ENCODE results near the gene HDAC4. TPM values are rescaled to one million over a fixed set of nuclear protein-coding genes. Genes with fewer than 3 reads are reported as not detected.

Gene HDAC4
- total RNA-seq, 1 experiment from 2014 or later = 44.4 TPM

DNA sequence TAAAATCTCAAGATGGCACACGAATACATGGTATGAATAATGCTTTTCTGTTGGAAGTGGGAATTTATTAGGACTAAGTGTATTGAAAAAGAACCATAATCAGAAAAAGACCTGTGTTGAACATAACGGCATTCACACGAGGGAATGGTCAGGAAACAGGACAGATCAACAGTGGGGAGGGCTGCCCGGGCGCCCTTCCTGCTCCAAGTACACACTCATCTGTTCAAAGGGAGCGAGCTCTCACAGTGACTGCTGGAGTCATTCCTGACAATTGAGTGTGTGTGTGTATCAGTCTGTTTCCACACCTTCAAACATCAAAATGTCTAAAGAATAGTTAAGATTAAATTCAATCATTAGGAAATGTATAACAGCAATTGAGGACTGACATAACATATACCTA is 167.2 kb downstream of the HDAC4 start:
- no peak for ATAC-seq
- Mint-ChIP-seq H3K27me3 (ENCODE audit: low read depth) (no peaks in the 10 kb centered on the region), H3K27ac (no peak overlapping the region)

DNA sequence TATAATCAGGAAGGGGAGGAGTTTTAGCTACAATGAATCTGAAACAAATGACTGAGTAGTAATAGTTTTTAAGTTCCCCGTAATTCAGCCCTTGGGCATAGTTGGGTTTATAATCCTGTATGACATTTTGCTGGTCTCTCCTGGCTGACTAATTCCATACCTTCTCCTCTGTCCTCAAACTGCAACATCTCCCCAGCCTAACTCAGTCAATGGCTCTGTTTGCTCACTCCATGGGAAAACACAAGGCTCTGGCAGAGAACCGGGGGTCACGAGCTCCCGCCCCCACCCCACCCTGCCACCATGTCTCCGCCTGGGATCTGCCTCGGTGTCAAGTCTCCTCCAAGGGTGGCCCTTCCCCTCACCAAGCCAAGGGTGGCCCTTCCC is 168.6 kb downstream of the HDAC4 start:
- H3K9me3 Mint-ChIP-seq = no peaks in the 10 kb centered on the region
- H3K27ac Mint-ChIP-seq = no peak overlapping the region
- no peak for ATAC-seq
- CTCF ChIA-PET = no interaction called here
- H3K27me3 Mint-ChIP-seq (ENCODE audit: low read depth) = no peaks in the 10 kb centered on the region
- H3K36me3 Mint-ChIP-seq = no peaks in the 10 kb centered on the region
- POLR2A ChIA-PET = no interaction called here
- no peak for DNase-seq (ENCODE audit: low spot score)
- H3K4me3 Mint-ChIP-seq = no peak overlapping the region
- TF ChIP-seq ZNF232 (CRISPR knock-in tag; IDR thresholded peaks at IDR 0.05) = no peak
- TF ChIP-seq FOXP4 (CRISPR knock-in tag; IDR thresholded peaks at IDR 0.05) = no peak
- TF ChIP-seq, protein P1, sequence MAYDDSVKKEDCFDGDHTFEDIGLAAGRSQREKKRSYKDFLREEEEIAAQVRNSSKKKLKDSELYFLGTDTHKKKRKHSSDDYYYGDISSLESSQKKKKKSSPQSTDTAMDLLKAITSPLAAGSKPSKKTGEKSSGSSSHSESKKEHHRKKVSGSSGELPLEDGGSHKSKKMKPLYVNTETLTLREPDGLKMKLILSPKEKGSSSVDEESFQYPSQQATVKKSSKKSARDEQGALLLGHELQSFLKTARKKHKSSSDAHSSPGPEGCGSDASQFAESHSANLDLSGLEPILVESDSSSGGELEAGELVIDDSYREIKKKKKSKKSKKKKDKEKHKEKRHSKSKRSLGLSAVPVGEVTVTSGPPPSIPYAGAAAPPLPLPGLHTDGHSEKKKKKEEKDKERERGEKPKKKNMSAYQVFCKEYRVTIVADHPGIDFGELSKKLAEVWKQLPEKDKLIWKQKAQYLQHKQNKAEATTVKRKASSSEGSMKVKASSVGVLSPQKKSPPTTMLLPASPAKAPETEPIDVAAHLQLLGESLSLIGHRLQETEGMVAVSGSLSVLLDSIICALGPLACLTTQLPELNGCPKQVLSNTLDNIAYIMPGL (CRISPR knock-in tag; IDR thresholded peaks at IDR 0.05) = no peak
- no peak for TF ChIP-seq KAT7 (CRISPR knock-in tag; IDR thresholded peaks at IDR 0.05; ENCODE audit: borderline replicate concordance)
- TF ChIP-seq TEAD4 (CRISPR knock-in tag; IDR thresholded peaks at IDR 0.05) = no peak
- H3K4me1 Mint-ChIP-seq = peaks cover 15% of the 10 kb centered on the region

More for the DNA sequence above, 167.2 kb downstream of the HDAC4 start:
- no peak overlapping the region for H3K4me3 Mint-ChIP-seq
- ChIA-PET CTCF (no interaction called here), POLR2A (no interaction called here)
- no peak for DNase-seq (ENCODE audit: low spot score)
- no peak for TF ChIP-seq NFE2L1 (CRISPR knock-in tag; IDR thresholded peaks at IDR 0.05)
- TF ChIP-seq USF1 (CRISPR knock-in tag; IDR thresholded peaks at IDR 0.05) = no peak
- no peak for TF ChIP-seq CBFB (CRISPR knock-in tag; IDR thresholded peaks at IDR 0.05; ENCODE audit: low read depth)
- H3K9me3 Mint-ChIP-seq = no peaks in the 10 kb centered on the region
- no peaks in the 10 kb centered on the region for H3K36me3 Mint-ChIP-seq
- H3K4me1 Mint-ChIP-seq = peaks cover 7% of the 10 kb centered on the region

GRCh38 chr2:239231231-239232194 is 169.3 kb downstream of the HDAC4 start:
- no peak overlapping the region for H3K27ac Mint-ChIP-seq
- no peak for ATAC-seq
- H3K27me3 Mint-ChIP-seq (ENCODE audit: low read depth) = no peaks in the 10 kb centered on the region
- no peak overlapping the region for H3K4me3 Mint-ChIP-seq
- peaks cover 21% of the 10 kb centered on the region for H3K4me1 Mint-ChIP-seq
- H3K36me3 Mint-ChIP-seq = no peaks in the 10 kb centered on the region
- ChIA-PET POLR2A (no interaction called here), CTCF (no interaction called here)
- no peaks in the 10 kb centered on the region for H3K9me3 Mint-ChIP-seq
- no peak for TF ChIP-seq CBFB (CRISPR knock-in tag; IDR thresholded peaks at IDR 0.05; ENCODE audit: low read depth)
- no peak for DNase-seq (ENCODE audit: low spot score)

DNA sequence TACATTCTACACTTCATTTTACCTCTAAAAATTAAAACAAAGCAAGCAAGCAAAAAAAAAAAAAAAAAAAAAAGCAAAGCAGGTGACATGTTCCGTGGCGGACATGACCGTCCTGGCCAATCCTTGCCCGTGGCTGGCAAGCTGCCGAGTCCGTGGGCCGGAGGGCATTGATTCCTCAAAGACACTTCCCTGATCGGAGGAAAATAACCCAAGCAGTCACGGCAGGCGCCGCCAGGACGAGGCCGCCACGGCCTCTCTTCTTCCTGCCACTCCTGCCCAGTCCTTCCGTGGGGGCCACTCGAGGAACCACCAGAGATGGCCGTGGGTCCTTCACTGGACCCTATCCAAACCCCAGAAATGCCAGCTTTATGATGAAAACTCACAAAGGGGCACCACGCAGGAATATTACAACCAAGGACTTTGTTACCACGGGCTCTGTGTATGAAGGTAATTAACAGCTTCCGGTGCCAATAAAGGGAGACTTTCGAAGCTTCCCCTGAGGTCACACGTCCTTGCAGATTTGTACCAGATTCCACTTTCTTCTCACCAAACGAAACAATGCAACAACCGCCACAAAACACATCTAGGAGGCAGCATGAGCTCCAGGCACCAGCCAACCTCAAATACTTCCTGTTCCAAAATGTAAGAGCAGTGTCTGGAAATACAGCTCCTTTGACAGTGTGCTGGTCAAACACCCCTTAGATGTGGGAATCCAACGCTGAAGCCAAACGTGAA is 170.3 kb downstream of the HDAC4 start:
- no peaks in the 10 kb centered on the region for H3K36me3 Mint-ChIP-seq
- ChIA-PET POLR2A (interaction anchor here (0.7 kb wide), 1 partner anchor 1682 kb away, joined by 4 read pairs; no protein-coding TSS in a partner anchor), CTCF (no interaction called here)
- ATAC-seq (no peak), DNase-seq (ENCODE audit: low spot score) (no peak)
- no peak overlapping the region for H3K4me3 Mint-ChIP-seq
- no peak overlapping the region; the same call in 1 of the 2 replicates for H3K27ac Mint-ChIP-seq
- no peaks in the 10 kb centered on the region for H3K9me3 Mint-ChIP-seq
- no peaks in the 10 kb centered on the region for H3K27me3 Mint-ChIP-seq (ENCODE audit: low read depth)
- H3K4me1 Mint-ChIP-seq = peaks cover 31% of the 10 kb centered on the region
- TF ChIP-seq, protein P2, sequence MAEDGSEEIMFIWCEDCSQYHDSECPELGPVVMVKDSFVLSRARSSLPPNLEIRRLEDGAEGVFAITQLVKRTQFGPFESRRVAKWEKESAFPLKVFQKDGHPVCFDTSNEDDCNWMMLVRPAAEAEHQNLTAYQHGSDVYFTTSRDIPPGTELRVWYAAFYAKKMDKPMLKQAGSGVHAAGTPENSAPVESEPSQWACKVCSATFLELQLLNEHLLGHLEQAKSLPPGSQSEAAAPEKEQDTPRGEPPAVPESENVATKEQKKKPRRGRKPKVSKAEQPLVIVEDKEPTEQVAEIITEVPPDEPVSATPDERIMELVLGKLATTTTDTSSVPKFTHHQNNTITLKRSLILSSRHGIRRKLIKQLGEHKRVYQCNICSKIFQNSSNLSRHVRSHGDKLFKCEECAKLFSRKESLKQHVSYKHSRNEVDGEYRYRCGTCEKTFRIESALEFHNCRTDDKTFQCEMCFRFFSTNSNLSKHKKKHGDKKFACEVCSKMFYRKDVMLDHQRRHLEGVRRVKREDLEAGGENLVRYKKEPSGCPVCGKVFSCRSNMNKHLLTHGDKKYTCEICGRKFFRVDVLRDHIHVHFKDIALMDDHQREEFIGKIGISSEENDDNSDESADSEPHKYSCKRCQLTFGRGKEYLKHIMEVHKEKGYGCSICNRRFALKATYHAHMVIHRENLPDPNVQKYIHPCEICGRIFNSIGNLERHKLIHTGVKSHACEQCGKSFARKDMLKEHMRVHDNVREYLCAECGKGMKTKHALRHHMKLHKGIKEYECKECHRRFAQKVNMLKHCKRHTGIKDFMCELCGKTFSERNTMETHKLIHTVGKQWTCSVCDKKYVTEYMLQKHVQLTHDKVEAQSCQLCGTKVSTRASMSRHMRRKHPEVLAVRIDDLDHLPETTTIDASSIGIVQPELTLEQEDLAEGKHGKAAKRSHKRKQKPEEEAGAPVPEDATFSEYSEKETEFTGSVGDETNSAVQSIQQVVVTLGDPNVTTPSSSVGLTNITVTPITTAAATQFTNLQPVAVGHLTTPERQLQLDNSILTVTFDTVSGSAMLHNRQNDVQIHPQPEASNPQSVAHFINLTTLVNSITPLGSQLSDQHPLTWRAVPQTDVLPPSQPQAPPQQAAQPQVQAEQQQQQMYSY (CRISPR knock-in tag; IDR thresholded peaks at IDR 0.05) = no peak
- TF ChIP-seq, protein P3, sequence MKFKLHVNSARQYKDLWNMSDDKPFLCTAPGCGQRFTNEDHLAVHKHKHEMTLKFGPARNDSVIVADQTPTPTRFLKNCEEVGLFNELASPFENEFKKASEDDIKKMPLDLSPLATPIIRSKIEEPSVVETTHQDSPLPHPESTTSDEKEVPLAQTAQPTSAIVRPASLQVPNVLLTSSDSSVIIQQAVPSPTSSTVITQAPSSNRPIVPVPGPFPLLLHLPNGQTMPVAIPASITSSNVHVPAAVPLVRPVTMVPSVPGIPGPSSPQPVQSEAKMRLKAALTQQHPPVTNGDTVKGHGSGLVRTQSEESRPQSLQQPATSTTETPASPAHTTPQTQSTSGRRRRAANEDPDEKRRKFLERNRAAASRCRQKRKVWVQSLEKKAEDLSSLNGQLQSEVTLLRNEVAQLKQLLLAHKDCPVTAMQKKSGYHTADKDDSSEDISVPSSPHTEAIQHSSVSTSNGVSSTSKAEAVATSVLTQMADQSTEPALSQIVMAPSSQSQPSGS (CRISPR knock-in tag; IDR thresholded peaks at IDR 0.05; ENCODE audit: borderline replicate concordance, low read depth) = no peak
- TF ChIP-seq, protein P4, sequence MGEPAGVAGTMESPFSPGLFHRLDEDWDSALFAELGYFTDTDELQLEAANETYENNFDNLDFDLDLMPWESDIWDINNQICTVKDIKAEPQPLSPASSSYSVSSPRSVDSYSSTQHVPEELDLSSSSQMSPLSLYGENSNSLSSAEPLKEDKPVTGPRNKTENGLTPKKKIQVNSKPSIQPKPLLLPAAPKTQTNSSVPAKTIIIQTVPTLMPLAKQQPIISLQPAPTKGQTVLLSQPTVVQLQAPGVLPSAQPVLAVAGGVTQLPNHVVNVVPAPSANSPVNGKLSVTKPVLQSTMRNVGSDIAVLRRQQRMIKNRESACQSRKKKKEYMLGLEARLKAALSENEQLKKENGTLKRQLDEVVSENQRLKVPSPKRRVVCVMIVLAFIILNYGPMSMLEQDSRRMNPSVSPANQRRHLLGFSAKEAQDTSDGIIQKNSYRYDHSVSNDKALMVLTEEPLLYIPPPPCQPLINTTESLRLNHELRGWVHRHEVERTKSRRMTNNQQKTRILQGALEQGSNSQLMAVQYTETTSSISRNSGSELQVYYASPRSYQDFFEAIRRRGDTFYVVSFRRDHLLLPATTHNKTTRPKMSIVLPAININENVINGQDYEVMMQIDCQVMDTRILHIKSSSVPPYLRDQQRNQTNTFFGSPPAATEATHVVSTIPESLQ (CRISPR knock-in tag; IDR thresholded peaks at IDR 0.05) = no peak
- no peak for TF ChIP-seq USF2 (CRISPR knock-in tag; IDR thresholded peaks at IDR 0.05)
- TF ChIP-seq SMAD4 (CRISPR knock-in tag; IDR thresholded peaks at IDR 0.05) = no peak

Measured in WTC11 (cell line).